Measurements from ENCODE around the gene PPP2R5E. TPM values are rescaled to one million over a fixed set of nuclear protein-coding genes. Genes with fewer than 3 reads are reported as not detected.

The PPP2R5E gene
- total RNA-seq, 2 experiments from 2014 or later = 12.5 to 47.8 TPM

DNA sequence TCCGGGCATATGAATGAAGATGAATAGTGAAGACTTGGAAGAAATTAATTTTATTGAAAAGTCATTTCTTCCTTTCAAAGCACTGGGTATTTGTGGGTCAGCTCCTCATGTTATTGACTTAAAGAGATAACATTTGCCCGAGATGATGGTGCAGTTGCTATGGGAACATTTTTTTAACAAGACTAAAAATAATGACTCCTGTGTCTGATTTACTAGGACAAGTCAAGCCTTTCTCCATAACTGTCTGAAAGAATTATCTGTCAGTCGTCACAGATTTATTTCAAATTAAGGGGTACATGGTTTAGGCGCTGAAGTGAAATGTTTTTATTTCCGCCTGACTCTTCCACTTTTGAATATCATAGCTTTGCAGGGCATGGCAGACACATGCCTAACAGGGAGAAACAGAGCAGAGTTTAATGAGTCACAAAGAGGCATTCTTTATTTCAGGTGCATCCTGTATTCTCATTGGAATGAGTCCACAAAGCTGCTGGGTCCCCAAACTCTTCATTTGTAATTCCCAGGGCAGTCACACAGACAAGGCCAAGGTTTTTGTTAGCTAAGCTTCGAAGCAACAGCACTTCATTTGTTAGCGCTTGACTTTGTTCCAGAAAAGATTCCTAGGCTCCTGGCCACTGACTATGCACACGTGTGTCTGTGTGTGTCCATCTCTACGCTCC, 220.1 kb downstream of the PPP2R5E start:
- ChIA-PET CTCF (ENCODE audit: unreplicated experiment) (no interaction called here), POLR2A (interaction anchor here (0.7 kb wide), 1 partner anchor 58 kb away, joined by 3 read pairs; no protein-coding TSS in a partner anchor)
- Histone ChIP-seq H3K9me3 (ENCODE audit: low read length) (no peaks in the 10 kb centered on the region), H3K9me2 (ENCODE audit: insufficient read depth, low read length) (no peaks in the 10 kb centered on the region), H3K79me2 (ENCODE audit: insufficient read depth, low read depth, low read length) (no peaks in the 10 kb centered on the region), H3K4me3 (ENCODE audit: low read depth, low read length, poor library complexity, severe bottlenecking) (no peak overlapping the region), H3K36me3 (ENCODE audit: insufficient read depth, low read length) (no peaks in the 10 kb centered on the region), H4K20me1 (ENCODE audit: insufficient read depth, low read length) (no peaks in the 10 kb centered on the region), H3K4me1 (ENCODE audit: insufficient read depth, low read length, poor library complexity, severe bottlenecking) (no peaks in the 10 kb centered on the region), H2AFZ (ENCODE audit: low read length) (no peak overlapping the region), H3K27ac (ENCODE audit: low read depth, low read length, poor library complexity, severe bottlenecking) (no peak overlapping the region), H3K4me2 (ENCODE audit: low read length) (no peak overlapping the region)
- intact Hi-C loops (cut with micrococcal nuclease; ENCODE audit: unreplicated experiment) = no loop called here
- no peak for DNase-seq (ENCODE audit: low spot score)
- TF ChIP-seq, protein P1, sequence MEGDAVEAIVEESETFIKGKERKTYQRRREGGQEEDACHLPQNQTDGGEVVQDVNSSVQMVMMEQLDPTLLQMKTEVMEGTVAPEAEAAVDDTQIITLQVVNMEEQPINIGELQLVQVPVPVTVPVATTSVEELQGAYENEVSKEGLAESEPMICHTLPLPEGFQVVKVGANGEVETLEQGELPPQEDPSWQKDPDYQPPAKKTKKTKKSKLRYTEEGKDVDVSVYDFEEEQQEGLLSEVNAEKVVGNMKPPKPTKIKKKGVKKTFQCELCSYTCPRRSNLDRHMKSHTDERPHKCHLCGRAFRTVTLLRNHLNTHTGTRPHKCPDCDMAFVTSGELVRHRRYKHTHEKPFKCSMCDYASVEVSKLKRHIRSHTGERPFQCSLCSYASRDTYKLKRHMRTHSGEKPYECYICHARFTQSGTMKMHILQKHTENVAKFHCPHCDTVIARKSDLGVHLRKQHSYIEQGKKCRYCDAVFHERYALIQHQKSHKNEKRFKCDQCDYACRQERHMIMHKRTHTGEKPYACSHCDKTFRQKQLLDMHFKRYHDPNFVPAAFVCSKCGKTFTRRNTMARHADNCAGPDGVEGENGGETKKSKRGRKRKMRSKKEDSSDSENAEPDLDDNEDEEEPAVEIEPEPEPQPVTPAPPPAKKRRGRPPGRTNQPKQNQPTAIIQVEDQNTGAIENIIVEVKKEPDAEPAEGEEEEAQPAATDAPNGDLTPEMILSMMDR (conservative IDR thresholded peaks at IDR 0.05; ENCODE audit: low read length) = no peak
- no peak for TF ChIP-seq EZH2phosphoT487 (IDR thresholded peaks at IDR 0.05; ENCODE audit: borderline replicate concordance, low read depth, low read length)
- BruUV-seq (replicated peaks) = no TSS peak

DNA sequence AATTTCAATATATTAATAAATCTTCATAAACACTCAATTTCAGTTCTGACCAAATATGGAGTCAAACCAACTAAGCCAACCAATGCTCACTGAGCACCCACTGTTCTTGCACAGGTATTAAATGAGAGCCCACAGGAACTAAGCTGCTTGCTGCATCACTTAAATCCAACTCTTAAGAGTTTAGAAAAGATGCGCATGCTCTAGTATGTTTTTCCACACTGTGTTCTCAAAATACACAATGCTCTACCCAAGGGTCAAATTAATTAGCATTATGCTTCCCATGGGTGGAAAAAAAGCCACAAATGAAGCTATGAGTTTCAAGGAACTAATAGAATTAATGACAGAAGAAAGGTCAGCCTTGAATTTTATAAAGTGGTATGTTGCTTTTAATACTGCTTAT, 220.7 kb downstream of the PPP2R5E start:
- no peak for DNase-seq (ENCODE audit: low spot score)
- Histone ChIP-seq H3K36me3 (ENCODE audit: insufficient read depth, low read length) (no peaks in the 10 kb centered on the region), H3K4me3 (ENCODE audit: low read depth, low read length, poor library complexity, severe bottlenecking) (no peak overlapping the region), H3K27ac (ENCODE audit: low read depth, low read length, poor library complexity, severe bottlenecking) (no peak overlapping the region), H2AFZ (ENCODE audit: low read length) (no peak overlapping the region), H3K79me2 (ENCODE audit: insufficient read depth, low read depth, low read length) (no peaks in the 10 kb centered on the region), H3K4me2 (ENCODE audit: low read length) (no peak overlapping the region), H3K9me3 (ENCODE audit: low read length) (no peaks in the 10 kb centered on the region), H3K9me2 (ENCODE audit: insufficient read depth, low read length) (no peaks in the 10 kb centered on the region), H3K4me1 (ENCODE audit: insufficient read depth, low read length, poor library complexity, severe bottlenecking) (no peaks in the 10 kb centered on the region), H4K20me1 (ENCODE audit: insufficient read depth, low read length) (no peaks in the 10 kb centered on the region)
- ChIA-PET CTCF (ENCODE audit: unreplicated experiment) (no interaction called here), POLR2A (no interaction called here)
- intact Hi-C loops (cut with micrococcal nuclease; ENCODE audit: unreplicated experiment) = no loop called here
- no peak for TF ChIP-seq EZH2phosphoT487 (IDR thresholded peaks at IDR 0.05; ENCODE audit: borderline replicate concordance, low read depth, low read length)
- TF ChIP-seq, protein P1 (conservative IDR thresholded peaks at IDR 0.05; ENCODE audit: low read length) = no peak
- BruUV-seq (replicated peaks) = no TSS peak

Small RNA genes within 50 kb of the gene (small RNA-seq; reads per million reads assigned to genes)
- not detected for gene RF00601

Other genes with a start within 250 kb of the PPP2R5E start
- not detected in 2 replicates for gene GPHB5, start 224.4 kb downstream of the PPP2R5E start, total RNA-seq (2014; rRNA removed; shearing (Covaris generic))
- not detected in 2 replicates for gene GPHB5, start 224.4 kb downstream of the PPP2R5E start, total RNA-seq (2022)
- 14.7 and 15.5 TPM in 2 replicates for gene WDR89, start 98.5 kb upstream of the PPP2R5E start, total RNA-seq (2014; rRNA removed; shearing (Covaris generic))
- gene WDR89, start 98.5 kb upstream of the PPP2R5E start, total RNA-seq (2022) = 23.5 and 27.9 TPM in 2 replicates
- gene SGPP1, start 184.7 kb upstream of the PPP2R5E start, total RNA-seq (2014; rRNA removed; shearing (Covaris generic)) = 19.4 and 21.0 TPM in 2 replicates
- gene SGPP1, start 184.7 kb upstream of the PPP2R5E start, total RNA-seq (2022) = 35.4 and 45.4 TPM in 2 replicates

Measured in OCI-LY7 (cell line).